ENCODE measurements around the gene TIMM17A.

GRCh38 chr1:201947697-201948008 is 7.7 kb upstream of the TIMM17A start:
- TF ChIP-seq PATZ1 (CRISPR knock-in tag; IDR thresholded peaks at IDR 0.05; ENCODE audit: borderline replicate concordance) = no peak
- TF ChIP-seq POU6F1 (CRISPR knock-in tag; IDR thresholded peaks at IDR 0.05; ENCODE audit: borderline replicate concordance, low read depth) = no peak
- no peak for TF ChIP-seq BACH2 (CRISPR knock-in tag; IDR thresholded peaks at IDR 0.05; ENCODE audit: borderline replicate concordance)
- no peak for TF ChIP-seq ARNTL (CRISPR knock-in tag; IDR thresholded peaks at IDR 0.05; ENCODE audit: borderline replicate concordance, low read depth)
- no peak for TF ChIP-seq RARB (CRISPR knock-in tag; IDR thresholded peaks at IDR 0.05)
- no peak for TF ChIP-seq ZFP30 (CRISPR knock-in tag; IDR thresholded peaks at IDR 0.05)
- TF ChIP-seq, protein P1, sequence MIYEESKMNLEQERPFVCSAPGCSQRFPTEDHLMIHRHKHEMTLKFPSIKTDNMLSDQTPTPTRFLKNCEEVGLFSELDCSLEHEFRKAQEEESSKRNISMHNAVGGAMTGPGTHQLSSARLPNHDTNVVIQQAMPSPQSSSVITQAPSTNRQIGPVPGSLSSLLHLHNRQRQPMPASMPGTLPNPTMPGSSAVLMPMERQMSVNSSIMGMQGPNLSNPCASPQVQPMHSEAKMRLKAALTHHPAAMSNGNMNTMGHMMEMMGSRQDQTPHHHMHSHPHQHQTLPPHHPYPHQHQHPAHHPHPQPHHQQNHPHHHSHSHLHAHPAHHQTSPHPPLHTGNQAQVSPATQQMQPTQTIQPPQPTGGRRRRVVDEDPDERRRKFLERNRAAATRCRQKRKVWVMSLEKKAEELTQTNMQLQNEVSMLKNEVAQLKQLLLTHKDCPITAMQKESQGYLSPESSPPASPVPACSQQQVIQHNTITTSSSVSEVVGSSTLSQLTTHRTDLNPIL (CRISPR knock-in tag; IDR thresholded peaks at IDR 0.05; ENCODE audit: low read depth) = no peak
- no peak for TF ChIP-seq ZFP3 (CRISPR knock-in tag; IDR thresholded peaks at IDR 0.05)
- no peak for TF ChIP-seq ZNF565 (CRISPR knock-in tag; conservative IDR thresholded peaks at IDR 0.05; ENCODE audit: low read depth)

Data from SK-N-SH treated with all-trans-retinoic acid at 6 μM for 48 hours (cell line).